ENCODE data around the gene STXBP6. TPM values are rescaled to one million over a fixed set of nuclear protein-coding genes. Genes with fewer than 3 reads are reported as not detected.
A peak's percentile ranks its signal among the peaks of the same experiment; 100 is the strongest.
"Not testable (repeated sequence)": the region's sequence is repeated elsewhere in the genome, so short reads cannot be mapped to it uniquely, and the experiment has no call there.

Gene STXBP6
- total RNA-seq, 1 experiment from 2014 or later = 6.4 TPM

DNA sequence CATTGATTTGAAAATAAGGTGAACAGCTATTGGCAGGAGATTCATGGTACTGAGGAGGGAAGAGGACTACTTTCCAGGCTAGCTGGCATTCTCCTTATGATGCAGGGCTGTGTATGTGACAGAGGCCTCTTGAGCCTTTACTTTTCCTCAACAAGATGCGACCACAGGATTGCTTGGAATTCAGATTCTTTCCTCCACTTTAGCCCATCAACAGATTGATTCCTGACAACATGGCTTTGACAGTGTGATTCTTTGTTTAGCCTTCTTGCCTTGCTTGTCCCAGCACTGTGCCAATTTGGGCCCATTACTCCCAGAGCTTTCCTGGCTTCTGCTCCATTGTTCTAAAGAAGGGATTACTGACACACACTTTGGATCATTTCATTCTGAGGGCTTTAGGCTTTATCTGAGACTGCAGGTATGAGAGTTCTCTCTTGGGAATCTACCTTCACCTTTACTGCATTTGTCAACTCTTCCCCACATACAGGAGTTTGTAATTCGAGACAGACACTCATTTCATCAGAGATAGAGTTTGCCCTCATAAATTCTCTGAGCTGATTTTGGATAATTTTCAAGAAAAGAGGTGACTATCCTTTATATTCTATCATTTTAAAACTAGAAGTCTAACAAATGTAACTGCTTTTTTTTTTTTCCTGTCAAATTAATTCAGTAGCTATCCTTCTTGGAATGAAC lies 209.6 kb downstream of the STXBP6 start:
- H3K27ac ChIP-seq = no peak overlapping the region
- no peaks in the 10 kb centered on the region for H3K9me3 ChIP-seq (replicated peaks)
- H3K27me3 ChIP-seq (replicated peaks) = no peaks in the 10 kb centered on the region
- H3K4me3 ChIP-seq = no peak overlapping the region
- no peaks in the 10 kb centered on the region for H3K36me3 ChIP-seq
- peak in 1 of 2 experiments; percentile 54 for DNase-seq (ENCODE audit: low read depth in 1 of 2, low spot score in 2 of 2)
- peaks cover 17% of the 10 kb centered on the region for H3K4me1 ChIP-seq (replicated peaks)

DNA sequence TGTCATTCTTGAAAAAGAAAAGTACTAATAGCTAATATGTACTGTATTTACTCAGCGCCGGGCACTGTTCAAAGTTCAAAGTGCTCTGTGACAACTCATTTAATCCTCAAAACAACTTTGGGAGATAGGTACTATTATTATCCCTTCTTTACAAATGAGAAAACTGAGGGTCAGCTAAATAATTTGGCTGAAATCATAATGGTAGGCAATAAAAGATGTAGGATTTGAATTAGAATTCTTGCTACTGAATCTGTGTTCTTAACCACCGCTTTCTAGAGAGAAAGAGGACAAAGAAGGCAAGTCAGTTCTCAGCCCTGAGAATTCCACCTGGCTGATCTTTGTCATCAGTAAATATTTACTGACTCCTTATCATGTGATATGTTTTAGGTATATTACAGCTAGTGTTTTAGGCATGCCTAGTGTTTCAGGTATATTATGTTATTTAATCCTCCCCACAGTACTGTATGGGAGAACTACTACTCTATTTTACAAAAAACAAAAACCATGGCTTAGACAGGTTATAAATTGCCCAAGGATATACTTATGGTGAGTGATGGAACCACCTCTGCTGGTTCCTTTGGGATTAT lies 210.2 kb downstream of the STXBP6 start:
- Histone ChIP-seq H3K9me3 (replicated peaks) (no peaks in the 10 kb centered on the region), H3K36me3 (no peaks in the 10 kb centered on the region), H3K4me1 (replicated peaks) (peaks cover 17% of the 10 kb centered on the region), H3K27ac (no peak overlapping the region), H3K4me3 (no peak overlapping the region), H3K27me3 (replicated peaks) (no peaks in the 10 kb centered on the region)
- no peak for DNase-seq (ENCODE audit: low read depth in 1 of 2, low spot score in 2 of 2)

- H3K27ac ChIP-seq = no peak overlapping the region
- H3K4me3 ChIP-seq = no peak overlapping the region
- H3K27me3 ChIP-seq (replicated peaks) = no peaks in the 10 kb centered on the region
- H3K36me3 ChIP-seq = no peaks in the 10 kb centered on the region
- H3K4me1 ChIP-seq (replicated peaks) = peaks cover 17% of the 10 kb centered on the region
- H3K9me3 ChIP-seq (replicated peaks) = no peaks in the 10 kb centered on the region
- DNase-seq (ENCODE audit: low read depth in 1 of 2, low spot score in 2 of 2) = no peak
Measured at GRCh38 chr14:24838945-24839616, 210.9 kb downstream of the STXBP6 start.

DNA sequence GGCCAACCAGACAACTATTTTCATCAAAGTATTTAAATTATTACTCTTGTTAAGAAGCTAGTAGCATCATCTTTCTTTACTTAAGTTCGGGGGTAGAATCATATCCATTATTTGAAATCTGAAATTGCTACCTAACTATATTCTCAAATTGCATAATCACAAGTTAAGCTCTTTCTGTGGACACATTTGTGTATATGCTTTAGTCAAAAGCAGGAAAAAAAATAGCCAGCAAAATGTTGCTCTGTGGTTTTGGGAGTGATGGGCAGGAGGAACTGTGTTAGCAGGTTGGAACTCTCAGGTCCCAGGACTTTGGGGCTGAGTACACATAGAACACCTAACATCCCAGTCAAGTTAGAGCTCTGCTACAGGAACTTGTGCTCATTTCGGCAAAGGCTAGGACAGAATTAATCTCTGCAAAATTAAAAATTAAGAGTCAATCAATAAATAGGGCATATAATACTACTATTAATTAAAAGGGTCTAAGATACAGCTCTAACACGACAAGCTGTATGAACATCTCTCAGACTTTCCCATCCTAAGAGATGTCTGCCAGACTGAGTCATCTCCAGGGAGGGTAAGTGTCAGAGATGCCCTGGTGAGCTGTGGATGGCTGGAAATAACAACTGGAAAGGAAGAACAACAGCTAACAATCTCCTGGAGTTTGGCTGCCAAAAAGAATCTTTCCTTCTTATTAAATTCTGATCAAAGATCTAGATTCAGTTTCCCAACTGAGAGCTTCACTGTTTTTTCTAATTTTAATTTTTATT lies 212.5 kb downstream of the STXBP6 start:
- Histone ChIP-seq H3K4me1 (replicated peaks) (peaks cover 17% of the 10 kb centered on the region), H3K27ac (no peak overlapping the region), H3K9me3 (replicated peaks) (no peaks in the 10 kb centered on the region), H3K4me3 (no peak overlapping the region), H3K36me3 (no peaks in the 10 kb centered on the region), H3K27me3 (replicated peaks) (no peaks in the 10 kb centered on the region)
- no peak for DNase-seq (ENCODE audit: low read depth in 1 of 2, low spot score in 2 of 2)

DNA sequence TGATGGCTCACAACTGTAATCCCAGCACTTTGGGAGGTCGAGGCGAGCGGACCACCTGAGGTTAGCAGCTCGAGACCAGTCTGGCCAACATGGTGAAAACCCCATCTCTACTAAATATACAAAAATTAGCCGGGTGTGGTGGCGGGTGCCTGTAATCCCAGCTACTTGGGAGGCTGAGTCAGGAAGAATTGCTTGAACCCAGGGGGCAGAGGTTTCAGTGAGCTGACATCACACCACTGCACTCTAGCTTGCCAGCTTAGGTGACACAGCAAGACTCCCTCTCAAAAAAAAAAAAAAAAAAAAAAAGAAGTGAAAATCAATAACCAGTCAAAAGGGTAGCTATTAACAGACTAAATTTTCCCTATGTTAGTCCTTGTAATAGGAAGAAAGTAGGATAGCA lies 213.6 kb downstream of the STXBP6 start:
- H3K9me3 ChIP-seq (replicated peaks); H3K36me3 ChIP-seq; H3K27me3 ChIP-seq (replicated peaks); H3K27ac ChIP-seq; DNase-seq (ENCODE audit: low read depth in 1 of 2, low spot score in 2 of 2); H3K4me3 ChIP-seq: not testable (repeated sequence)
- peaks cover 17% of the 10 kb centered on the region for H3K4me1 ChIP-seq (replicated peaks)

- Histone ChIP-seq H3K27ac (no peak overlapping the region), H3K9me3 (replicated peaks) (no peaks in the 10 kb centered on the region), H3K4me1 (replicated peaks) (peaks cover 10% of the 10 kb centered on the region), H3K36me3 (no peaks in the 10 kb centered on the region), H3K4me3 (no peak overlapping the region), H3K27me3 (replicated peaks) (no peaks in the 10 kb centered on the region)
- no peak for DNase-seq (ENCODE audit: low read depth in 1 of 2, low spot score in 2 of 2)
Measured at GRCh38 chr14:24834956-24835355, 215.0 kb downstream of the STXBP6 start.

- Histone ChIP-seq H3K36me3 (no peaks in the 10 kb centered on the region), H3K27ac (no peak overlapping the region), H3K4me1 (replicated peaks) (no peaks in the 10 kb centered on the region), H3K4me3 (no peak overlapping the region), H3K27me3 (replicated peaks) (no peaks in the 10 kb centered on the region), H3K9me3 (replicated peaks) (no peaks in the 10 kb centered on the region)
- DNase-seq (ENCODE audit: low read depth in 1 of 2, low spot score in 2 of 2) = no peak
Measured at GRCh38 chr14:24833385-24833784, 216.6 kb downstream of the STXBP6 start.

GRCh38 chr14:24831677-24832076 lies 218.3 kb downstream of the STXBP6 start:
- DNase-seq (ENCODE audit: low read depth in 1 of 2, low spot score in 2 of 2) = no peak
- no peaks in the 10 kb centered on the region for H3K36me3 ChIP-seq
- no peaks in the 10 kb centered on the region for H3K9me3 ChIP-seq (replicated peaks)
- no peaks in the 10 kb centered on the region for H3K4me1 ChIP-seq (replicated peaks)
- H3K27ac ChIP-seq = no peak overlapping the region
- H3K27me3 ChIP-seq (replicated peaks) = no peaks in the 10 kb centered on the region
- H3K4me3 ChIP-seq = no peak overlapping the region

DNA sequence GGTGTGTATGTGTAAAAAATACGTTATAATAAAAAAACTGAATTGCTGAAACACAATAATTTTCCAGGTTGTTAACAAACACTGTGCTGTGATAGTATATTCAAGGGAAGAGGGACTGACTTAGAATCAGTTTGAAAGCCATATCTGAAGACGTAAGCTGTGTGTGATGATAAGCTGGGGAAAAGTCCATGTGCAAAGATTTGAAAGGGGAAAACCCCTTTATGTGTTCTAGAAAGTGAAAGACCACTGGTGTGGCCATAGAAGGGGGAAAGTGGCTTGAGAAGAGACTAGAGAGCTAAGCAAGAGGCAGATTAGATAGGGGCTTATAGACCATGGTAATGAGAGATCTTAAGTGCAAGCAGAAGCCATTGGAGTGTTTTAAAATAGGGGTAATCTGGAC lies 220.1 kb downstream of the STXBP6 start:
- Histone ChIP-seq H3K9me3 (replicated peaks) (no peaks in the 10 kb centered on the region), H3K4me3 (no peak overlapping the region)
- DNase-seq (ENCODE audit: low read depth in 1 of 2, low spot score in 2 of 2) = no peak

GRCh38 chr14:24828486-24828885 lies 221.5 kb downstream of the STXBP6 start:
- Histone ChIP-seq H3K27ac (no peak overlapping the region), H3K4me1 (replicated peaks) (no peaks in the 10 kb centered on the region), H3K4me3 (no peak overlapping the region), H3K36me3 (no peaks in the 10 kb centered on the region), H3K9me3 (replicated peaks) (no peaks in the 10 kb centered on the region), H3K27me3 (replicated peaks) (no peaks in the 10 kb centered on the region)
- no peak for DNase-seq (ENCODE audit: low read depth in 1 of 2, low spot score in 2 of 2)

More for the DNA sequence above, 220.1 kb downstream of the STXBP6 start:
- H3K27ac ChIP-seq = no peak overlapping the region
- no peaks in the 10 kb centered on the region for H3K36me3 ChIP-seq
- no peaks in the 10 kb centered on the region for H3K4me1 ChIP-seq (replicated peaks)
- no peaks in the 10 kb centered on the region for H3K27me3 ChIP-seq (replicated peaks)

- Histone ChIP-seq H3K4me1 (replicated peaks) (no peaks in the 10 kb centered on the region), H3K36me3 (no peaks in the 10 kb centered on the region), H3K27me3 (replicated peaks) (no peaks in the 10 kb centered on the region), H3K9me3 (replicated peaks) (no peaks in the 10 kb centered on the region), H3K4me3 (no peak overlapping the region), H3K27ac (no peak overlapping the region)
- DNase-seq (ENCODE audit: low read depth in 1 of 2, low spot score in 2 of 2) = no peak
Measured at GRCh38 chr14:24826390-24826789, 223.6 kb downstream of the STXBP6 start.

- Histone ChIP-seq H3K36me3 (no peaks in the 10 kb centered on the region), H3K27ac (no peak overlapping the region), H3K4me3 (no peak overlapping the region), H3K4me1 (replicated peaks) (no peaks in the 10 kb centered on the region), H3K9me3 (replicated peaks) (no peaks in the 10 kb centered on the region), H3K27me3 (replicated peaks) (no peaks in the 10 kb centered on the region)
- DNase-seq (ENCODE audit: low read depth in 1 of 2, low spot score in 2 of 2) = no peak
Measured at GRCh38 chr14:24820616-24821015, 229.3 kb downstream of the STXBP6 start.

GRCh38 chr14:24818823-24819341 lies 231.1 kb downstream of the STXBP6 start:
- no peak overlapping the region for H3K27ac ChIP-seq
- no peaks in the 10 kb centered on the region for H3K36me3 ChIP-seq
- no peaks in the 10 kb centered on the region for H3K9me3 ChIP-seq (replicated peaks)
- H3K4me1 ChIP-seq (replicated peaks) = no peaks in the 10 kb centered on the region
- DNase-seq (ENCODE audit: low read depth in 1 of 2, low spot score in 2 of 2) = no peak
- H3K27me3 ChIP-seq (replicated peaks) = no peaks in the 10 kb centered on the region
- no peak overlapping the region for H3K4me3 ChIP-seq
